NCI-H2171 treated with DMSO at 0.1 percent for 48 hours (cell line): Measurements from ENCODE around the gene PHACTR4.
"Not testable (repeated sequence)": the region's sequence is repeated elsewhere in the genome, so short reads cannot be mapped to it uniquely, and the experiment has no call there.

Experiments
- DNase-seq: peaks from one replicate; lab custom pipeline; 2025; lab: John Stamatoyannopoulos, UW

The PHACTR4 gene

DNA sequence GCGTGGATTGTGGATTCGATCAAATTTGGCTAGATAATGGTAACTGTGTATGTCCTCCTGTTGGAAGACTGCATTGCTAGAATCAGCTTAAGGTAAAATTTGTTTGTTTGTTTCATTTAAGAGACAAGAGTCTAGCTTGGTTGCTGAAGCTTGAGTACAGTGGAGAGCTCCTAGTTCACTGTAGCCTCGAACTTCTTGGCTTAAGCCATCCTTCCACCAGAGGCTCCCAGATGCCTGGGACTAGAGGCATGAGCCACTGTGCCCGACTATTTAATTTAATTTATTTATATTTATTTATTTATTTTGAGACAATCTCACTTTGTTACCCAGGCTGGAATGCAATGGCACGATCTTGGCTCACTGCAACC is 1.5 kb downstream of the PHACTR4 start:
- no peak for DNase-seq

DNA sequence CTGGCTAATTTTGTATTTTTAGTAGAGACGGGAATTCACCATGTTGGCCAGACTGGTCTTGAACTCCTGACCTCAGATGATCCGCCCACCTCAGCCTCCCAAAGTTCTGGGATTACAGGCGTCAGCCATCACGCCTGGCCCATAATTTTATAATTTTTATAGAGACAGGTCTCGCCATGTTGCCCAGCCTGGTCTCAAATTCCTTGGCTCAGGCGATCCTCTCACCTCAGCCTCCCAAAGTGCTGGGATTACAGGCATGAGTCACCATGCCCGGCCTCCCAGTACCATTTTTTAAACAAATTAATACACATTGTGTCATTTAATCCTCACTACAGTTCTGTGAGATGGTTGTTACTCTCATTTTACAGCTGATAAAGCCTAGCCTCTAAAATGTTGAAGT is 3.9 kb downstream of the PHACTR4 start:
- DNase-seq = not testable (repeated sequence)

DNA sequence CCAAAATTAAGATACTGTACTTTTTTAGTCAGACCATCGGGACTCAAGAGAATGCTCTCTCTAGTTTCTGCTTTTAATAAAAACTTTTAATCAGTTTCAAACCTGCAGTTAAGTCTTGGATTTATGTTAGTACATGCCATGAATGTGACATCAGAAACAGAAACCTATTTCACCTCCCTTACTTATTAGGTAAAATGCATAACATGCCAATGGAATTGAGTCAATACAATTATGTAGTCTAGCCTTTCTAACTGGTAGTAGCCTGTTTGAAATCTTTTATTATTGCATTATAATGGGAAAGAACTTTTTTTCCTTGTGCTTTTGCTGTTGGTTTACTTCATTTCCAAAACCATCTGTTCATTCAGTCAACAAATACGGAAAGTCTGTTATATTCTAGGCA is 4.8 kb downstream of the PHACTR4 start:
- no peak for DNase-seq

DNA sequence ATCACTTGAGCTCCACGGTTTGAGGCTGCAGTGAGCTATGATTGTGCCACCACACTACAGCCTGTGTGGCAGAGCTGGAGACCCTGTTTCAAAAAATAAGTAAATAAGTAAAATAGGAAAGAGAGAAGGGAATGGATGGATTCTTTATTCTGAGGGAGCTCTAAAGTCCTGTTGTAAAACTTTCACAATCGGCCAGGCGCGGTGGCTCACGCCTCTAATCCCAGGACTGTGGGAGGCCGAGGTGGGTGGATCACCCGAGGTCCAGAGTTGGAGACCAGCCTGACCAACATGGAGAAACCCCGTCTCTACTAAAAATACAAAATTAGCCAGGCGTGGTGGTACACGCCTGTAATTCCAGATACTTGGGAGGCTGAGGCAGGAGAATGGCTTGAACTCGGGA is 6.1 kb downstream of the PHACTR4 start:
- not testable (repeated sequence) for DNase-seq

DNA sequence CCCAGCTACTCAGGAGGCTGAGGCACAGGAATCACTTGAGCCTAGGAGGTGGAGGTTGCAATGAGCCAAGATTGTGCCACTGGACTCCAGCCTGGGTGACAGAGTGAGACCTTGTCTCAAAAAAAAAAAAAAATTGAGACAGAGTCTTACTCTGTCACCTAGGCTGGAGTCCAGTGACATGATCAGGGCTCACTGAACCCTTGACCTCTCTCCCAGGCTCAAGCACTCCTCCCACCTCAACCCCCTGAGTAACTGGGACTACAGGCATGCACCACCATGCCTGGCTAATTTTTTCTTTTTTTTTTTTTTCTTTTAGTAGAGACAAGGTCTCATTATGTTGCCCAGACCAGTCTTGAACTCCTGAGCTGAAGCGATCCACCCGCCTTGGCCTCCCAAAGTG is 6.7 kb downstream of the PHACTR4 start:
- not testable (repeated sequence) for DNase-seq

DNA sequence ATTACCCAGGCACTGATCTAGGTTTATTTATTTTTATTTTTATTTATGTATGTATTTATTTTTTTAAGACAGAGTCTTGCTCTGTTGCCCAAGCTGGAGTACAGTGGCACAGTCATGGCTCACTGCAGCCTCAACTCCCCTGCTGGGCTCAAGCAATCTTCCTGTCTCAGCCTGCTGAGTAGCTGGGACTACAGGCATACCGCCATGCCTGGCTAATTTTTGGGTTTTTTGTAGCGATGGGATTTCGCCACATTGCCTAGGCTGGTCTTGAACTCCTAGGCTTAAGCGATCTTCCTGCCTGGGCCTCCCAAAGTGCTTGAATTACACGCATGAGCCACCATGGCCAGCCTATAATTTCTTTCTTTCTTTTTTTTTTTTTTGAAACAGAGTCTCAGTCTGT is 9.4 kb downstream of the PHACTR4 start:
- DNase-seq = no peak

DNA sequence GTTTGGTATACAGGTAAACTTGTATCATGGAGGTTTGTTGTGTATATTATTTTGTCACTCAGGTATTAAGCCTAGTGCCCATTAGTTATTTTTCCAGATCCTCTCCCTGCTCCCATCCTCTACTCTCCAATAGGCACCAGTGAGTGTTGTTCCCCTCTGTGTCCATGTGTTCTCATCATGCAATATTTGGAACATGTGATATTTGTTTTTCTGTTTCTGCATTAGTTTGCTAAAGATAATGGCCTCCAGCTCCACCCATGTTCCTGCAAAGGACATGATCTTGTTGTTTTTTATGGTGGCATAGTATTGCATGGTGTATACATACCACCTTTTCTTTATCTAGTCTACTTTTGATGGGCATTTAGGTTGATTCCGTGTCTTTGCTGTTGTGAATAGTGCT is 10.9 kb downstream of the PHACTR4 start:
- DNase-seq = no peak

DNA sequence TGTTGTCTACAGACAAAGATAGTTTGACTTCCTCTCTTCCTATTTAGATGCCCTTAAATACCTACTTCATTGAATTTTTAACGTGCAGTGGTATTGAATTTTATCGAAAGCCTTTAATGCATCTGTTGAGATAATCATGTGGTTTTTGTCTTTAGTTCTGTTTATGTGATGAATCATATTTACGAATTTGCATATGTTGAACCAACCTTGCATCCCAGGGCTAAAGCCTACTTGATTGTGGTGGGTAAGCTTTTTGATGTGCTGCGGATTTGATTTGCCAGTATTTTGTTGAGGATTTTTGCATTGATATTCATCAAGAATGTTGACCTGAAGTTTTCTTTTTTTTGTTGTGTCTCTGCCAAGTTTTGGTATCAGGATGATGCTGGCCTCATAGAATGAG is 14.2 kb downstream of the PHACTR4 start:
- DNase-seq = not testable (repeated sequence)

DNA sequence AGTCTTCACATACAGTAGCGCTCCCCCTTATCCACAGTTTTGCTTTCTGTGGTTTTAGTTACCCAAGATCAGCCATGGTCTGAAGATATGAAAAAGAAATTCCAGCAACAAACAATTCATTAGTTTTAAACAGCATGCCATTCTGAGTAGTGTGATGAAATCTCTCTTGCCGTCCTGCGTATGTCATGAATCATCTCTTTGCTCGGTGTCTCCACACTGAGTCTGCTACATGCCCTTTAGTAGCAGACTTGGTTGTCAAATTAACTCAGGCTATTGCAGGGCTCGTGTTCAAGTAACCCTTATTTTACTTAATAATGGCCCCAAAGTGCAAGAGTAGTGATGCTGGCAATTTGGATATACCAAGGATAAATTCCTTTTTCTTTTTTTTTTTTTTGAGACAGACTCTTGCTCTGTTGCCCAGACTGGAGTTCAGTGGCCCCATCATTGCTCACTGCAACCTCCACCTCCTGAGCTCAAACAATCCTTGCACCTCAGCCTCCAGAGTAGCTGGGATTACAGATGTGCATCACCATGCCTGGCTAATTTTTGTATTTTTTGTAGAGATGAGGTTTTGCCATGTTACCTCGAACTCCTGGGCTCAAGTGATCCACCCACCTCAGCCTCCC is 22.6 kb downstream of the PHACTR4 start:
- no peak for DNase-seq

DNA sequence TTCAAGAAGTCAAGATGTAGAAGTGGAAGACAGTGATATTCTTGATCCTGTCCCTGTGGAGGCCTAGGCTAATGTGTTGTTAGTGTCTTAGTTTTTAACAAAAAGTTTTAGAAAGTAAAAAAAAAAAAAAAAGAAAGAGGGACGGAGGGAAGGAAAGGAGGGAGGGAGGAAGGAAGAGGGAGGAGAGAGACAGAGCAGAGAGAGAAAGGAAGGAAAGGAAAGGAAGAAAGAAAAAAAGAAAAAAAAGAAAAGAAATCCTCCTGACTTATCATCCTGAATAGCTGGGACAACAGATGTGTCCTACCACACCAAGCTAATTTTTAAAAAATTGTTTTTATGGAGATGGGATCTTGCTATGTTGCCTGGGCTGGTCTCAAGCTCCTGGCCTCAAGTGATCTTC is 24.6 kb downstream of the PHACTR4 start:
- no peak for DNase-seq

DNA sequence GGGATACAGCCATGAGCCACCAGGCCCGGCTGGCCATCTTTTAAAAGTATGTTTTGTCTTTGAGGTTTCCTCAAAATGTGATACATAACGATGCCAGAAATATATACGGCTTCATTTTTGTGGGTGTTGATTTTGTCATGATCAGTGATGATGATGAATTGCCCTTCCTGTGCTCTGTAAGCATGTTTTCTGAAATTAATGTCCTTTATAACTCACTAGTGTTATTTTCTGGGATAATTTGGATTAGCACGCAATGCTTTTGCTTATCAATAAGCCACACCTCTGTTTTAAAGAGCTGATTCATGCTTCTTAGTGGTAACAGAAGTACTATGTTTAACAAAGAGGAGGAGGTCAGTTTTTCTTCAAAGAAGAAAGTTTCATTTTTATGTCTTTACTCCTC is 25.6 kb downstream of the PHACTR4 start:
- no peak for DNase-seq

DNA sequence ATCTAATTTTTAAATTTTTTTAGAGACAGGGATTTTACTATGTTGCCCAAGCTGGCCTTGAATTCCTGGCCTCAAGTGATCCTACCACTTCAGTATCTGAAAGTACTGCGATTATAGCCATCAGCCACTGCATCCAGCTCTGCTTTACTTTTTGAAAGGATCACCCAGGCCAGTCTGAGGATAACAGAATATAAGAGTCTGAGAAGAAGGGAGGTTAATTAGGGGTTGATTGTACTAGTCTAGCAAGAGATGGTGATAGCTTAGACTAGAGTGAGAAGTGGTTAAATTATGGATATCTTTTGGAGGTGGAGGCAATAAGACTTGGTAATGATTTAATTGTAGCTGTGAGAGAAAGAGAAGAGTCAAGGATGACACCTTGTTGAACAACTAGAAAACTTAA is 32.2 kb downstream of the PHACTR4 start:
- DNase-seq = no peak

DNA sequence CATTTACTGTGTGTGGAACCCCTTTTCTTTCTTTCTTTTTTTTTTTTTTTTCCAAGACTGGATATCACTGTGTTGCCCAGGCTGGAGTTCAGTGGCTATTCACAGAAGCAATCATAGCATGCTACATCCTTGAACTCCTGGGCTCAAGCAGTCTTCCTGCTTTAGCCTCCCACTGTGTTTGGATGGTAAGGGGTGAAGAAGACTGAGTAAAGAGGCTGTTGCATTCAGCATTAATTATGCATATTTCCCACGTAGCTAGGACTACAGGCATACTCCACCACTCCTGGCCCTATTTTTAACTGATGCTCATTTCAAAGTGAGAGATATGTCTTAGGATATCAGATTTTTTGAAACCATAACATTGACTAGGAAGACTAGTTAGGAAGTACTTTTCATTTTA is 39.5 kb downstream of the PHACTR4 start:
- no peak for DNase-seq

DNA sequence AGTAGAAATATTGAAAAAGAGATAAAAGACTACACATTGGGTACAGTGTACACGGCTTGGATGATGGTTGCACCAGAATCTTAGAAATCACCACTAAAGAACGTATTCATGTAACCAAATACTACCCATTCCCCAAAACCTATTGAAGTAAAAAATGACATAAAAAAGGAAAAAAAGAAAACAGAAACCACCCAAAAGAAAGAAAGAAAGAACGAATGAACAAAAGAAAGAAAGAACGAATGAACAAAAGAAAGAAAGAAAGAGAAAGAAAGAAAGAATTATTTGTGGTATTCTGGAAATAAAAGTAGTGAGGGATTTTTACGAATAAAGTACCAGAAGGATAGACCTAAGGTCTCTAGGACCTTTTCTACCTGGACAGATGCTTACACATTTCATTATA is 42.1 kb downstream of the PHACTR4 start:
- no peak for DNase-seq

DNA sequence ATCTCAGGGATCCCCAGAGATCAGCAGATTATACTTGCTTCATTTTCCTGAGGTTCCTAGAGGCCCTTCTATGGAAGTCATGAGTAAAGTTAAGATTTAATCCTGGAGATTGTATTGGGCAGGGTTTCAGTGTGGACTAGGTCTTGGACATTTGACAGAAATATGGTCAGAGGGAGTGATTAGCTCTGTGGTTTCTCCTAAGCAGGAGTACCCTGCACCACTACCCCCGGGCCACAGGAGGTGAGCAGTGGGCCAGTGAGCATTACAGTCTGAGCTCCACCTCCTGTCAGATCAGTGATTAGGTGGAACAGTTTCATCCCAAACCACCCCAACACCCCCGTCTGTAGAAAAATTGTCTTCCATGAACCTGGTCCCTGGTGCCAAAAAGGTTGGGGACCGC is 43.2 kb downstream of the PHACTR4 start:
- no peak for DNase-seq

DNA sequence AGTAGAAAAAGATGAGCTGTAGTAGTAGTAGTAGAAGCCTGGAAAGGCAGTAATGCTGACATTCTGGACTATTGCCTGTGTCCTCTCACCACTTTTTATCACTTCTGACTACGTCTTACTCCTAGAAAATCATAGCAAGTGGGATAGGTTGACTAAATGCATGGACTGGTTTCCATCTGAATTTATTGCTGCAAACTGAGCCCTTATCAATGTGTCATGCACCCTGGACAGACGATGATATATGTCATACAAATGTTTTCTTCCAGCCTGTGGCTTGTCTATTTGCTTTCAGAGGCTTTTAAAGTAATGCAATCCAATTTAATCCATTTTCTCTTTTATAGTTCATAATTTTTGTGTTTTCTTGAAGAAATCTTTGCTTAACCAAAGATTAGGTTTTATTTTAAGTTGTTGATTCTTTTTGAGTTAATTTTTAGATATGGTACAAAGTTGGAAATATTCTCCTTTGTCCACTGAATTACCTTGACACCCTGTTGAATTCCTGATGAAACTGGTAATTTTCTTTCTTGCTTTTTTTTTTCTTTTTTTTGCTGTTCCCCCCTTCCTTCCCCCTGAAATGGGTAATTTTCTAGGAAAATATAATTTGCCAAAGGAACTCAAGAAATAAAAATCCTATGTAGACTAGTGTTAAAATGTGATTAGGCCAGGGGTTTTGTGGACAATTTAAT is 47.1 kb downstream of the PHACTR4 start:
- no peak for DNase-seq

DNA sequence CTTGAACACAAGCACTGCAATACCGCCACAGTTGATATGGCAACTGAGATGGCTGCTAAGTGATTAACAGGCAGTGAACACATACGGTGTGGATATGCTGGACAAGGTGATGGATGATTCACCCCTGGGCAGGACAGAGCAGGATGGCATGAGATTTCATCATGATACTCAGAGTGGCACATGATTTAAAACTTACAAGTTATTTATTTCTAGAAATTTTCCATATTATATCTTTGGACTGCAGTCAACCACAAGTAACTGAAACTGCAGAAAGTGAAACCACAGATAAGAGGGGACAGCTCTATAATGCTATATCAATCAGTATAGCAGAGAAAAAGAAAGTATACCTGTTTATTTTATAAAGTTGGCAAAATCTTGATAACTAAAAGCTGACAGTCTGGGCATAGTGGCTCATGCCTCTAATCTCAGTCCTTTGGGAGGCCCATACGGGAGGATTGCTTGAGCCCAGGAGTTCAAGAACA is 47.9 kb downstream of the PHACTR4 start:
- DNase-seq = no peak

DNA sequence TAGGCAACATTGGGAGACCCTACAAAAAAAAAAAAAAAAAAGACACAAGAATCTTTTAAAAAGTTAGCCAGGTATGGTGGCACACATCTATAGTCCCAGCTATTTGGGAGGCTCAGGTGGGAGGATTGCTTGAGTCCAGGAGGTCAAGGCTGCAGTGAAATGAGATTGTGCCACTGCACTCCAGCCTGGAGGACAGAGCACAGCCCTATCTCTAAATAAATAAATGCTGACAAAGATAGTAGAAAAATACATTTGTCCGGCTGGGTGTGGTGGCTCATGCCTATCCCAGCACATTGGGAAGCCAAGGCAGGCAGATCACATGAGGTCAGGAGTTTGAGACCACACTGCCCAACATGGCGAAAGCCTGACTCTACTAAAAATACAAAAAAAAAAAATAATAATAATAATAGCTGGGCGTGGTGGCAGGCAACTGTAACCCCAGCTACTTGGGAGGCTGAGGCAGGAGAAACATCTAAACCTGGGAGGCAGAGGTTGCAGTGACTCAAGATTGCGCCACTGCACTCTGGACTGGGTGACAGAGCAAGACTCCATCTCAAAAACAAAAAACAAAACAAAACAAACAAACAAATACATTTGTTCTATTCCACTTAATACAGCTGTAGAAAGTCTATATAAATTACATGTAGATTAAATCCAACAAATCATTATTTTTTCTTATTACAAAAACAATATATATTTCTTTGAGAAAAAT is 48.5 kb downstream of the PHACTR4 start:
- no peak for DNase-seq

DNA sequence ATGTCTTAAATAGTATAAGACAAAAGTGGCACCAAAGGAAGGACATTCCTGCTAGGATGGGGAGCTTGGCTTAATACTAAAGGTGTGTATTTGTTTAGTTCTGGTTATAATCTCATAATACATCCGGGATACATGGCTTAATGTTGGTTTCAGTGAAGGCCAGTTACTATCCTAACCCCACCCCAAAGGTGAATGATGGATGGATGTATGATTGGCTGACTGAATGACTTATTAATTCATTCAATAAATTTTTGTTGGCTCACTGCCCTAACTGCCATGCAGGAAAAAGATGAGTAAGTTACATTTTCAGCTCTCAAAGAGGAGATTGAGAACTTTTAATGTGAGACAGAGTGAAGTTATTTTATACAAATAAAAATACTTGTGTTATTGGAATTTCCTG is 52.2 kb downstream of the PHACTR4 start:
- no peak for DNase-seq

DNA sequence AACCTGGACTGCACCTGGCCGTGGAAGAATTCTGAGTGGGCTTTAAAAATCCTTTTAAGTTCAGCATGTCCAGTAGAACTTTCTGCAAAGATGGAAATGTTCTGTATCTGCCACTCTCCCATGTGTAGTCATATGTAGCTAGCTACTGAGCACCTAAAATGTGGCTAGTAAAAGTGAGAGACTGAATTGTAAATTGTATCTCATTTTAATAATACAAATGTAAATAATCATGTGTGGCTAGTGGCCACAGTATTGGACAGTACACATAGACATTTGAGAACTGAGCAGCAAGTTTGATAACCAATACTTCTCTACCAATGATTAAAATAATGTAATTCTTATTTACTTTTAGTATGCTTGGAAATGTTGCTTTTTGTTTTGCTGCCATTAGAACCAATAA is 57.3 kb downstream of the PHACTR4 start:
- no peak for DNase-seq

DNA sequence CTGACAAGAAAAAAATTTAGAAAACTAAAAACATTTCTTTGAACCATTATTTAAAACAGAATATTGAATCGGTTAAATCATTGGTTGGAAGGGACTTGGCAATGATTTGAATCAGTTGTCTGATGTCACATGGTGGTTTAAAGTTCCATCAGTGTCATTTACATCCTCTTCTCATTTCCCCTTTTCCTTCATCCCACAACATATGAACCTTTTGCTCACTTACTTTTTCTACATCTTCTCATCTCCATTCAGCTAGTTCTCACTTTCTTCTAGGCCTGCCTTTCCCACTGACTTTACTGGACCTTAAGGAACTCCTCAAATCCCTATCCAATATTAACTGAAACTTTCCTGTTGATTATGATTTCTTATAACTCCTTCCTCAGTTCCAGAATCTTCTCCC is 58.5 kb downstream of the PHACTR4 start:
- no peak for DNase-seq

DNA sequence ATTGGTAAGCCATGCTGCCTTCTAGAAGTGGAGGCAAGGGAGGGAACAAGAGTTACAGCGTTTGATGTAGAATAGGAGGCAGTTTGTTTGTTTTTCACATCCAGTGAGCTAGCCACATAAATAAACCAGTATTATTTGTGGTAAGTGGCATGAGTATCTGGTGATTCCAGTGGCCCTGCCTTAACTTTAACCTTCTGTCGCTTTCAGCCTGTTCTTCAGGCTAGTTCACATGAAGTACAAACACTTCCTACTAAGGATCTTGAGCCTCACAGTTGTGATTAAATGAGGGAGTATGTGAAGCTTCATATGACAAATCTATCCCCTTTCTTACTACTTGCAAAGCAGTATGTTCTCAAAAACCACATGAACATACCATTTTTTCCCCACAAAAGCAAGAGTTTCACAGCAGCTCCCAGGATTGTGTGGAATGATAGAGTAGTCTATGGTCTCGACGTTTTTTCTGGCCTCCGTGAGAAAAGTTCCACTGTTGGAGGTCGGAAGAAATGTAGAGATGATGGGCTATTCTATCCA is 59.5 kb downstream of the PHACTR4 start:
- DNase-seq = no peak

DNA sequence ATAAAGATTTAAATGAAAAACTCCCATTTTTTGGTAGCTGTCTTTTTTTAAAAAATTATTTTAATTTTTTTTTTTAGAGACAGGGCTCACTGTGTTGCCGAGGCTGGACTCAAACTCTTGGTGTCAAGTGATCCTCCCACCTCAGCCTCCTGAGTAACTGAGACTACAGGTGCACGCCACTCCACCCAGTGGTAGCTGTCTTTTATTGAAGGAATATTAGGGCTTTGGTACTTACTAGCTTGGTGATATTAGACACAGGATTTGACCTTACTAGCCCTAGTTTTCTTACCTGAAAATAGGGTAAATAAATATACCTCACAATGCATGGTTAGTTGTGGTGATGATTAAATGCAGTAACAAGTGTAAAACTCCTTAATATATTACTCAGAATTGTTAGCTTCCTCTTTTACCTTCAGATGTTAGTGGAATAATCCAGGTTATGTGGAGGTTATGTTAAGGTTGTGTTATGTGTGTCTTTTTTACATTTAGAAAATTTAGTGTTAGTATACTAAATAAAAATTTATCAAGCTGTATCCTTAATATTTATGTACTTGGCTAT is 66.8 kb downstream of the PHACTR4 start:
- no peak for DNase-seq
